ENCODE measurements around the gene GOLGA2.

The GOLGA2 gene
- 47.9 to 68.0 (median 53.5) reads per million in 3 donors for total RNA-seq

- no peak for DNase-seq
- no peaks in the 10 kb centered on the region for H3K36me3 ChIP-seq (ENCODE audit: control insufficient read depth, insufficient read depth, low read length)
- no peaks in the 10 kb centered on the region for H3K27me3 ChIP-seq (replicated peaks; ENCODE audit: control insufficient read depth, insufficient read depth, low read length, poor library complexity, severe bottlenecking)
- H3K4me1 ChIP-seq (ENCODE audit: control insufficient read depth, insufficient read depth, low read length, poor library complexity, severe bottlenecking): peaks cover 17% of the 10 kb centered on the region
- H3K4me3 ChIP-seq (ENCODE audit: insufficient read depth, low read depth, low read length, poor library complexity, severe bottlenecking): peak within 1 kb of the TSS; percentile 90
- no peaks in the 10 kb centered on the region for H3K9me3 ChIP-seq (ENCODE audit: control insufficient read depth, low read length)
- peak within 1 kb of the TSS; percentile 83 for H3K27ac ChIP-seq (ENCODE audit: insufficient read depth, low read length, poor library complexity, severe bottlenecking)
These were observed at the start of gene GOLGA2 for GRCh38 chr9:128275198-128276007. Gene GOLGA2, minus strand, starts transcription at chr9:128276007. Its CDS starts 31 bp downstream, at chr9:128275976.

GRCh38 chr9:128324401-128324800 is 48.6 kb upstream of the GOLGA2 start:
- DNase-seq: no peak
- peaks cover 34% of the 10 kb centered on the region for H3K36me3 ChIP-seq (ENCODE audit: control insufficient read depth, insufficient read depth, low read length)
- no peaks in the 10 kb centered on the region for H3K27me3 ChIP-seq (replicated peaks; ENCODE audit: control insufficient read depth, insufficient read depth, low read length, poor library complexity, severe bottlenecking)
- no peaks in the 10 kb centered on the region for H3K9me3 ChIP-seq (ENCODE audit: control insufficient read depth, low read length)
- H3K4me1 ChIP-seq (ENCODE audit: control insufficient read depth, insufficient read depth, low read length, poor library complexity, severe bottlenecking): peaks cover 13% of the 10 kb centered on the region
- H3K27ac ChIP-seq (ENCODE audit: insufficient read depth, low read length, poor library complexity, severe bottlenecking): no peak overlapping the region
- H3K4me3 ChIP-seq (ENCODE audit: insufficient read depth, low read depth, low read length, poor library complexity, severe bottlenecking): no peak overlapping the region

- Histone ChIP-seq H3K4me3 (ENCODE audit: insufficient read depth, low read depth, low read length, poor library complexity, severe bottlenecking) (peak overlapping the region; percentile 70), H3K9me3 (ENCODE audit: control insufficient read depth, low read length) (no peaks in the 10 kb centered on the region), H3K27ac (ENCODE audit: insufficient read depth, low read length, poor library complexity, severe bottlenecking) (peak overlapping the region; percentile 84), H3K36me3 (ENCODE audit: control insufficient read depth, insufficient read depth, low read length) (peaks cover 31% of the 10 kb centered on the region), H3K27me3 (replicated peaks; ENCODE audit: control insufficient read depth, insufficient read depth, low read length, poor library complexity, severe bottlenecking) (no peaks in the 10 kb centered on the region), H3K4me1 (ENCODE audit: control insufficient read depth, insufficient read depth, low read length, poor library complexity, severe bottlenecking) (peaks cover 13% of the 10 kb centered on the region)
- no peak for DNase-seq
These were observed 48.0 kb upstream of the GOLGA2 start for GRCh38 chr9:128323791-128324190.

- H3K4me1 ChIP-seq (ENCODE audit: control insufficient read depth, insufficient read depth, low read length, poor library complexity, severe bottlenecking): peaks cover 13% of the 10 kb centered on the region
- H3K27ac ChIP-seq (ENCODE audit: insufficient read depth, low read length, poor library complexity, severe bottlenecking): peak overlapping the region; percentile 84
- DNase-seq: no peak
- no peaks in the 10 kb centered on the region for H3K27me3 ChIP-seq (replicated peaks; ENCODE audit: control insufficient read depth, insufficient read depth, low read length, poor library complexity, severe bottlenecking)
- no peaks in the 10 kb centered on the region for H3K9me3 ChIP-seq (ENCODE audit: control insufficient read depth, low read length)
- H3K36me3 ChIP-seq (ENCODE audit: control insufficient read depth, insufficient read depth, low read length): peaks cover 25% of the 10 kb centered on the region
- H3K4me3 ChIP-seq (ENCODE audit: insufficient read depth, low read depth, low read length, poor library complexity, severe bottlenecking): peak overlapping the region; percentile 70
These were observed 47.5 kb upstream of the GOLGA2 start for GRCh38 chr9:128323212-128323730.

- H3K4me3 ChIP-seq (ENCODE audit: insufficient read depth, low read depth, low read length, poor library complexity, severe bottlenecking): peak within 1 kb of the TSS; percentile 70
- peaks cover 13% of the 10 kb centered on the region for H3K4me1 ChIP-seq (ENCODE audit: control insufficient read depth, insufficient read depth, low read length, poor library complexity, severe bottlenecking)
- H3K36me3 ChIP-seq (ENCODE audit: control insufficient read depth, insufficient read depth, low read length): peaks cover 20% of the 10 kb centered on the region
- no peaks in the 10 kb centered on the region for H3K9me3 ChIP-seq (ENCODE audit: control insufficient read depth, low read length)
- no peaks in the 10 kb centered on the region for H3K27me3 ChIP-seq (replicated peaks; ENCODE audit: control insufficient read depth, insufficient read depth, low read length, poor library complexity, severe bottlenecking)
- DNase-seq: peak; percentile 82 to 88 (median 87)
- peak within 1 kb of the TSS; percentile 84 for H3K27ac ChIP-seq (ENCODE audit: insufficient read depth, low read length, poor library complexity, severe bottlenecking)
These were observed 46.8 kb upstream of the GOLGA2 start, which contains the start of the genes COQ4 and TRUB2 for GRCh38 chr9:128322404-128323211. Gene COQ4, plus strand, starts transcription at chr9:128322839. Its CDS starts 20 bp downstream, at chr9:128322859. Gene TRUB2, minus strand, starts transcription at chr9:128322447. Its CDS starts 39 bp downstream, at chr9:128322408.

GRCh38 chr9:128321879-128322403 is 46.1 kb upstream of the GOLGA2 start:
- no peaks in the 10 kb centered on the region for H3K9me3 ChIP-seq (ENCODE audit: control insufficient read depth, low read length)
- peaks cover 13% of the 10 kb centered on the region for H3K4me1 ChIP-seq (ENCODE audit: control insufficient read depth, insufficient read depth, low read length, poor library complexity, severe bottlenecking)
- peak overlapping the region; percentile 84 for H3K27ac ChIP-seq (ENCODE audit: insufficient read depth, low read length, poor library complexity, severe bottlenecking)
- no peaks in the 10 kb centered on the region for H3K27me3 ChIP-seq (replicated peaks; ENCODE audit: control insufficient read depth, insufficient read depth, low read length, poor library complexity, severe bottlenecking)
- H3K36me3 ChIP-seq (ENCODE audit: control insufficient read depth, insufficient read depth, low read length): peaks cover 25% of the 10 kb centered on the region
- H3K4me3 ChIP-seq (ENCODE audit: insufficient read depth, low read depth, low read length, poor library complexity, severe bottlenecking): peak overlapping the region; percentile 70
- no peak for DNase-seq

GRCh38 chr9:128321343-128321742 is 45.5 kb upstream of the GOLGA2 start:
- H3K4me1 ChIP-seq (ENCODE audit: control insufficient read depth, insufficient read depth, low read length, poor library complexity, severe bottlenecking): peaks cover 13% of the 10 kb centered on the region
- no peaks in the 10 kb centered on the region for H3K9me3 ChIP-seq (ENCODE audit: control insufficient read depth, low read length)
- H3K27me3 ChIP-seq (replicated peaks; ENCODE audit: control insufficient read depth, insufficient read depth, low read length, poor library complexity, severe bottlenecking): no peaks in the 10 kb centered on the region
- no peak for DNase-seq
- H3K36me3 ChIP-seq (ENCODE audit: control insufficient read depth, insufficient read depth, low read length): peaks cover 28% of the 10 kb centered on the region
- no peak overlapping the region for H3K27ac ChIP-seq (ENCODE audit: insufficient read depth, low read length, poor library complexity, severe bottlenecking)
- H3K4me3 ChIP-seq (ENCODE audit: insufficient read depth, low read depth, low read length, poor library complexity, severe bottlenecking): no peak overlapping the region

- Histone ChIP-seq H3K27ac (ENCODE audit: insufficient read depth, low read length, poor library complexity, severe bottlenecking) (no peak overlapping the region), H3K4me1 (ENCODE audit: control insufficient read depth, insufficient read depth, low read length, poor library complexity, severe bottlenecking) (peaks cover 7% of the 10 kb centered on the region), H3K36me3 (ENCODE audit: control insufficient read depth, insufficient read depth, low read length) (peaks cover 19% of the 10 kb centered on the region), H3K4me3 (ENCODE audit: insufficient read depth, low read depth, low read length, poor library complexity, severe bottlenecking) (no peak overlapping the region), H3K9me3 (ENCODE audit: control insufficient read depth, low read length) (no peaks in the 10 kb centered on the region), H3K27me3 (replicated peaks; ENCODE audit: control insufficient read depth, insufficient read depth, low read length, poor library complexity, severe bottlenecking) (no peaks in the 10 kb centered on the region)
- DNase-seq: no peak
These were observed 41.8 kb upstream of the GOLGA2 start for GRCh38 chr9:128317629-128318028.

GRCh38 chr9:128316421-128316820 is 40.6 kb upstream of the GOLGA2 start:
- Histone ChIP-seq H3K27ac (ENCODE audit: insufficient read depth, low read length, poor library complexity, severe bottlenecking) (no peak overlapping the region), H3K36me3 (ENCODE audit: control insufficient read depth, insufficient read depth, low read length) (peaks cover 21% of the 10 kb centered on the region), H3K27me3 (replicated peaks; ENCODE audit: control insufficient read depth, insufficient read depth, low read length, poor library complexity, severe bottlenecking) (no peaks in the 10 kb centered on the region), H3K9me3 (ENCODE audit: control insufficient read depth, low read length) (no peaks in the 10 kb centered on the region), H3K4me1 (ENCODE audit: control insufficient read depth, insufficient read depth, low read length, poor library complexity, severe bottlenecking) (peaks cover 2% of the 10 kb centered on the region), H3K4me3 (ENCODE audit: insufficient read depth, low read depth, low read length, poor library complexity, severe bottlenecking) (no peak overlapping the region)
- DNase-seq: no peak
